Neural cell (in vitro differentiated cells): Measurements from ENCODE around the gene FMN2.

ENCODE experiments used
- CTCF ChIP-seq: fragments of 450-650 bp; IDR thresholded peaks from 2 replicates; pipeline ENCODE4 v1.5.1; 2014; ENCODE audit warnings: antibody characterized with exemption, mild to moderate bottlenecking, moderate library complexity; ENCODE audit not compliant: poor library complexity, severe bottlenecking
- EP300 ChIP-seq: fragments of 450-650 bp; conservative IDR thresholded peaks from 2 replicates; pipeline ENCODE4 v1.6.1; 2014; ENCODE audit warnings: antibody characterized with exemption, mild to moderate bottlenecking, moderate library complexity; ENCODE audit not compliant: poor library complexity, severe bottlenecking
- EZH2 ChIP-seq: fragments of 200-600, 300-800 bp; shearing (Covaris generic), sonication (generic); IDR thresholded peaks from 2 replicates; pipeline ENCODE4 v1.6.1; 2014; ENCODE audit warnings: antibody characterized with exemption, low read length, borderline replicate concordance, mild to moderate bottlenecking; ENCODE audit not compliant: insufficient read depth, poor library complexity, severe bottlenecking
- MXI1 ChIP-seq: fragments of 450-650 bp; conservative IDR thresholded peaks from 2 replicates; pipeline ENCODE4 v1.6.1; 2014; ENCODE audit warnings: antibody characterized with exemption, mild to moderate bottlenecking; ENCODE audit not compliant: poor library complexity, severe bottlenecking
- POLR2AphosphoS5 ChIP-seq: IDR thresholded peaks from 2 replicates; pipeline ENCODE4 v1.6.1; 2012
- RAD21 ChIP-seq: fragments of 450-650 bp; conservative IDR thresholded peaks from 2 replicates; pipeline ENCODE4 v1.6.1; 2014; ENCODE audit warnings: antibody characterized with exemption, mild to moderate bottlenecking, moderate library complexity
- TAF1 ChIP-seq: IDR thresholded peaks from 2 replicates; pipeline ENCODE4 v1.6.1; 2012; ENCODE audit warnings: low read depth
- TF ChIP-seq, protein P1 (sequence below): IDR thresholded peaks from 2 replicates; pipeline ENCODE4 v1.6.1; 2012; ENCODE audit warnings: borderline replicate concordance

GRCh38 chr1:240256836-240257503 is 165.3 kb downstream of the FMN2 start:
- TF ChIP-seq CTCF (no peak), EZH2 (no peak), RAD21 (no peak), POLR2AphosphoS5 (no peak), EP300 (no peak), MXI1 (no peak), TAF1 (no peak)
- TF ChIP-seq, protein P1, sequence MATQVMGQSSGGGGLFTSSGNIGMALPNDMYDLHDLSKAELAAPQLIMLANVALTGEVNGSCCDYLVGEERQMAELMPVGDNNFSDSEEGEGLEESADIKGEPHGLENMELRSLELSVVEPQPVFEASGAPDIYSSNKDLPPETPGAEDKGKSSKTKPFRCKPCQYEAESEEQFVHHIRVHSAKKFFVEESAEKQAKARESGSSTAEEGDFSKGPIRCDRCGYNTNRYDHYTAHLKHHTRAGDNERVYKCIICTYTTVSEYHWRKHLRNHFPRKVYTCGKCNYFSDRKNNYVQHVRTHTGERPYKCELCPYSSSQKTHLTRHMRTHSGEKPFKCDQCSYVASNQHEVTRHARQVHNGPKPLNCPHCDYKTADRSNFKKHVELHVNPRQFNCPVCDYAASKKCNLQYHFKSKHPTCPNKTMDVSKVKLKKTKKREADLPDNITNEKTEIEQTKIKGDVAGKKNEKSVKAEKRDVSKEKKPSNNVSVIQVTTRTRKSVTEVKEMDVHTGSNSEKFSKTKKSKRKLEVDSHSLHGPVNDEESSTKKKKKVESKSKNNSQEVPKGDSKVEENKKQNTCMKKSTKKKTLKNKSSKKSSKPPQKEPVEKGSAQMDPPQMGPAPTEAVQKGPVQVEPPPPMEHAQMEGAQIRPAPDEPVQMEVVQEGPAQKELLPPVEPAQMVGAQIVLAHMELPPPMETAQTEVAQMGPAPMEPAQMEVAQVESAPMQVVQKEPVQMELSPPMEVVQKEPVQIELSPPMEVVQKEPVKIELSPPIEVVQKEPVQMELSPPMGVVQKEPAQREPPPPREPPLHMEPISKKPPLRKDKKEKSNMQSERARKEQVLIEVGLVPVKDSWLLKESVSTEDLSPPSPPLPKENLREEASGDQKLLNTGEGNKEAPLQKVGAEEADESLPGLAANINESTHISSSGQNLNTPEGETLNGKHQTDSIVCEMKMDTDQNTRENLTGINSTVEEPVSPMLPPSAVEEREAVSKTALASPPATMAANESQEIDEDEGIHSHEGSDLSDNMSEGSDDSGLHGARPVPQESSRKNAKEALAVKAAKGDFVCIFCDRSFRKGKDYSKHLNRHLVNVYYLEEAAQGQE = no peak
